Fibroblast of lung (primary cell): ENCODE results near the gene RABGGTB.

Experiments
- EZH2 ChIP-seq: IDR thresholded peaks from 2 replicates; pipeline ENCODE4 v1.5.1; 2012; ENCODE audit warnings: low read length, control low read depth, mild to moderate bottlenecking; ENCODE audit errors: missing control alignments
- TF ChIP-seq, protein P1 (sequence below), 2 donors: IDR thresholded peaks in 1 of 2; conservative IDR thresholded peaks in 1 of 2; 1 replicate in 1 of 2; 2 replicates in 1 of 2; pipeline ENCODE4 v1.5.1; 2011 to 2012; ENCODE audit warnings: low read length in 2 of 2, control low read depth in 1 of 2, inconsistent platforms in 1 of 2, low read depth in 1 of 2, mild to moderate bottlenecking in 1 of 2

GRCh38 chr1:75797273-75797588, 11.2 kb downstream of the RABGGTB start:
- TF ChIP-seq, protein P1, sequence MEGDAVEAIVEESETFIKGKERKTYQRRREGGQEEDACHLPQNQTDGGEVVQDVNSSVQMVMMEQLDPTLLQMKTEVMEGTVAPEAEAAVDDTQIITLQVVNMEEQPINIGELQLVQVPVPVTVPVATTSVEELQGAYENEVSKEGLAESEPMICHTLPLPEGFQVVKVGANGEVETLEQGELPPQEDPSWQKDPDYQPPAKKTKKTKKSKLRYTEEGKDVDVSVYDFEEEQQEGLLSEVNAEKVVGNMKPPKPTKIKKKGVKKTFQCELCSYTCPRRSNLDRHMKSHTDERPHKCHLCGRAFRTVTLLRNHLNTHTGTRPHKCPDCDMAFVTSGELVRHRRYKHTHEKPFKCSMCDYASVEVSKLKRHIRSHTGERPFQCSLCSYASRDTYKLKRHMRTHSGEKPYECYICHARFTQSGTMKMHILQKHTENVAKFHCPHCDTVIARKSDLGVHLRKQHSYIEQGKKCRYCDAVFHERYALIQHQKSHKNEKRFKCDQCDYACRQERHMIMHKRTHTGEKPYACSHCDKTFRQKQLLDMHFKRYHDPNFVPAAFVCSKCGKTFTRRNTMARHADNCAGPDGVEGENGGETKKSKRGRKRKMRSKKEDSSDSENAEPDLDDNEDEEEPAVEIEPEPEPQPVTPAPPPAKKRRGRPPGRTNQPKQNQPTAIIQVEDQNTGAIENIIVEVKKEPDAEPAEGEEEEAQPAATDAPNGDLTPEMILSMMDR (conservative IDR thresholded peaks at IDR 0.05 in 1 of 2, IDR thresholded peaks at IDR 0.05 in 1 of 2; ENCODE audit: low read depth in 1 of 2, low read length in 2 of 2): no peak
- TF ChIP-seq EZH2: no peak
